Central memory CD4-positive, alpha-beta T cell (primary cell): ENCODE data around the gene TBL1XR1.
"Not testable (repeated sequence)": the region's sequence is repeated elsewhere in the genome, so short reads cannot be mapped to it uniquely, and the experiment has no call there.

Experiments used
- DNase-seq: peaks from one replicate; pipeline ENCODE4 v3.0.0; 2022

TBL1XR1 gene

DNA sequence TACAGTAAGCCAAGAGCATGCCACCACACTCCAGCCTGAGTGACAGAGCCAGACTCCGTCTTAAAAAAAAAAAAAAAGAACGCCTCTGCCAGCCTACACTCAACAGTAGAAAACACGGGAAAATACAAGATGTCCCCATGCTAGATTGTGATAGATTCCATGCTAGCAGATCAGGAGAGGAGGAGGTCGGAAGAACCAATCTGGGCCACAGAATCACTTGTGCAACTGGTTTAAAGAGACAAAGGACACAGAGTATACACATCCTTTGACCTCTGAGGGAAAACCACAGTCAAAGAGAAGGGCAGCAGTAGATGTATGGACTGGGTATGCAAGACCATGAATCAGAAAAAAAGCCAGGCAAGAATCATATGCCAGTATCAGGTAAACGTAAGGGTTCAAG, 15.9 kb downstream of the TBL1XR1 start:
- DNase-seq: no peak

DNA sequence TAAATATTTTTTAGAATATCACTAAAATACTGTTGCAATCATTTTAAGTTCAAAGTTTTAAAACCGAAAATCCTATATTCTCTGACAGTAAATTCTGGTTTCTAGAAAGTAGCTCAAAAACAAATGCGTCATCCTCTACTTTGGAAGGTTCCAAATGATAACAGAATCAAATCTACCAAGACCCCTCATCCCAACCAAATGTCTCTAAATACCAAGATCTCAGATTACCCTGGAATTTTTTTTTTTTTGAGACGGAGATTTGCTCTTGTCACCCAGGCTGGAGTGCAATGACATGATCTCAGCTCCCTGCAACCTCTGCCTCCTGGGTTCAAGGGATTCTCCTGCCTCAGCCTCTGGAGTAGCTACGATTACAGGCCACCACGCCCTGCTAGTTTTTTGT, 16.8 kb downstream of the TBL1XR1 start:
- DNase-seq: no peak

DNA sequence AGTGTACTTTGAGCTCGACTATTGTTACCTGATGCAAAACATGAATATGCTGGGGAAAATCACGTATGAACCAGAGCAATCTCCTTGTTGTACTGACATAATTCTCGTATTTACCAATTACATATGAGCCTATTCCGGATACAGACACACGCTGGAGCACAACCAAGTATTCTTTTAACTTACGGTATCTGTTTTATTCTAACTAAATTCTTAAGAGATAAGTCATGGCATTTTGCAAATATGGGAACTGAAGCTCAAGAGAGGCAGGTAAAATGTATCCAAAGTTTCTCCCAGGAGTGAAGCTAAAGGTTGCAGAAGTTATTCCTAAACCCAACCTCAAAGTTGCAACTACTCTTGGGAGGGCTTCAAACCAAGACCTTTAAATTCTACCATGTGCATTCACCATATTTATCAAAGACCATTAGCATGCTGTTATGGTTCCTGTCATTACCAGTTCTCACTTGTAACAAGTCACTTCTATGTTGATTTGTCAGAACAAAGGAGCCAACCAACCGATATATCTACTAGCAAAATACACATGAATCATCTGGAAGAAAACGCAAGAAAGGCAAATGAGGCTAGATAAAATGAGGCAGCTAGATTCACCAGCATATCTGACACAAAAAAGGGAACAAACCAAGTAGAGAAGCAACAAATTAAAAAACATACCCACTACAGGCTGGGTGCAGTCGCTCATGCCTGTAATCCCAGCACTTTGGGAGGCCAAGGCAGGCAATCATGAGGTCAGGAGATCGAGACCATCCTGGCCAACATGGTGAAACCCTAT, 17.8 kb downstream of the TBL1XR1 start:
- DNase-seq: no peak

DNA sequence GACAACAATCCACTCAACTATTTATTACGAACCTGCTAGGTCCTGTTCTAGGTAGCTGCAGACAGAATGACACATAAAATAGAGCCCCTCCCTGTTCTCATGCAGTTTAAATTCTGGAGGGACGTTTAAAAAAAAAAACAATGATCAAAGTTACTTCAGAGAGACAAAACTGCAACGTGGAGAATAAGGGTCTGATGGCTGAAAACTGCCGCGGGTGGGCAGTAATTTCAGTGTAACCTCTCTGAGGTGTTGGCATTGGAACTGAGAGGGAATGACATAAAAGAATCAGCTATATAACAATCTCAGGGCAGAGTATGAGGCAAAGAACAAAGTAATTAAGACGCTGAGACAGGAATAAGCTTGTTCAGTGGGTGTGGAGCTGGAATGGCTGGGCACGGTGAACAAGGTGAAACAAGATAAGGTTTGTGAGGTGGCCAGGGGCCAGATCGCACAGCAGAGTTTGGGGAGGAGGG, 19.5 kb downstream of the TBL1XR1 start:
- no peak for DNase-seq

DNA sequence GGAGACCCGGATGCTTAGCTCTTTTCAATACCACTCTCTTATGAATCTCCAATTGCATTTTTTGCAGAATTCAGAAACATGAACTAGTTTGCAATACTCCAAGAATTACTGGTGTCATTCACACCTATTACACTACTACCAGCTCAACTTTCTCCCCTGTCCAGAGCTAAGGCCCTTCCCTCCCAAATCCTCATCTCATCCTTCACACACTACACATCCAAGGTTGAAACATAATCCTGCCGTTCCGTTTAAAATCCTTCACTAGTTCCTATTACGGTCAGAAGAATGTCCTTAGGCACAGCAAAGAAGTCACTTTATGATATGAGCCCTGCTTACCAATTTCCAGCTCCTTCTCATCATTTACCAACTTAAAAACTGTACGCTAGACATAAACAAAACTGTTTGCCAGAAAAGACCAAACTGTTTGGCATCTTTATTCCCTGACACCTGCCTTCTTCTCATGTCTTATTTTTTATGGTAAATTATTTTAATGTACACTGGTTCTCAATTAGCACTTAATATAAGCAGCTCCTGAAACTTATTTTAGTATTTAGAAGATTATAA, 22.6 kb downstream of the TBL1XR1 start:
- DNase-seq: no peak

DNA sequence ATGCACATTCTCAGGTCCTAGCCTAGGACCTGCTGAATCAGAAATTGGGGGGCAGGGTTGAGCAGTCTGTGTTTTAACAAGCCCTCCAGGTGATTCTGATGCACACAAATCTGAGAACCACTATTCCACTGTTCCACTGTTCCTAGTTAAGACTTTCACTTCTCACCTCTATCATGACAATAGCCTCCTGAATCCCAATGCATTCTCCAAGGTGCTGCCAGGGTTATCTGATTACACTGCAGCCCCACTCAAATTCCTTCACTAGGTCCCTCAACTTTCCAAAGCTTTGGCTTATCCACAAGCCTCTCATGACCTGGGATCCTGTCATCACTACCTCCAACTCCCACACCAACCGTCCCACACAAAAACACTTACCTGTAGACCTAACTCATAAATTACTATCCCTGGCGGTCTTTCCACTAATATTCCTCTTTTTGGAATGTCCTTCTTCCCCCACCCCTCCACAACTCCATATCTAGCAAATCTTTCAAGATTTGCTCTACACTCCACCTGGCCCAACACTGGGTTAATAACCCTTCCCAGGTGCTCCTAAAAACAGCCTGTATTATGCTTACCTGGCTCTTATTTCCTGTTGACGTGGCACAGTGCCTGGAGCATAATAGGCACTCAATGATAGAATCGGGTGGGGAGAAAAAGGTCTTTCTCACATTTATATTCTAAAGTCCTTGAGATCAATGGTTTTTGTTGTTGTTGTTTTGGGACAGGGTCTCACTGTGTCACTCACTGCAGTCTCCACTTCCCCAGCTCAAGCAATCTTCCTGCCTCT, 27.2 kb downstream of the TBL1XR1 start:
- DNase-seq: no peak

DNA sequence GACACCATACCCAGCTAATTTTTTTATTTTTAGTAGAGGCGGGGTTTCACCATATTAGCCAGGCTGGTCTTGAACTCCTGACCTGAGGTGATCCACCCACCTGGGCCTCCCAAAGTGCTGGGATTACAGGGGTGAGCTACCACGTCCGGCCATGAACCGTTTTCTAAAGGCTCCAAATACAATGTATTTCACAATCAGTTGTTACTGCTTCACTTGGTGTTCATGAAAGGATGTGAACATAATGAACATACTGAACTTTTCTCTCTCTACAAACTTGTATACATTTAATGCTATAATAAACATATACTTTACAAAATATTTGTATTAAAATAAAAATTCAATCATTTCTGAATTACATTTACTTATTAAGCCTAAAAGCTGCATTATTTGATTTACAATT, 28.9 kb downstream of the TBL1XR1 start:
- DNase-seq: no peak

DNA sequence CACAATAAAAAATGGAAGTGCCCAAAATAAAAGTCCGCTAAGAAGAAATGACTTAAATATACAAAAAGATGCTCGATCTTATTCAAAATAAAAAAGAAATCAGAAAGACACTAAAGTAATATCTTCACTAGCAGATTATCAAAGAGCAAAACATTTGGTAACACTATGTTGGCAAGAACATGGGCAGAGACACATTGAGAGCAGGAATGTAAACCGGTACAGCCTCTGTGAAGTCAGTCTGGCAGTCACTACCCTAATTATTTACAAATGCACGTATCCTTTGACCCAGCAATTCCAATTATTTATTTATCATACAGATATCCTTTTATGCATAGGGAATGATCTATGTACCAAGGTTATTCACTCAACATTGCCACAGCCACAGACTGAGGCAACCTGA, 34.5 kb downstream of the TBL1XR1 start:
- DNase-seq: no peak

DNA sequence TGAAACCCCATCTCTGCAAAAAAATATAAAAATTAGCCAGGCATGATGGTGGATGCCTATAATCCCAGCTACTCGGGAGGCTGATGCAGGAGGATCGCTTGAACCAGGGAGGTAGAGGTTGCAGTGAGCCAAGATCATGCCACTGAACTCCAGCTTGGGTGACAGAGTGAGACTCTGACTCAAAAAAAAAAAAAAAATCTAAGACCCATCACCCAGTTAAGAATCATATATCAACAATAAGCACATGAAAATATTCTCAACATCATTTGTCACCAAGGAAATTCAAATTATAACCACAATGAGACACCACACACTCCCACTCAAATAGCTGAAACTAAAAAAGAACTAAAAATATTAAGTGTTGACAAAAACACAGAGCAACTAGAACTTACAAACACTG, 35.7 kb downstream of the TBL1XR1 start:
- DNase-seq: not testable (repeated sequence)

DNA sequence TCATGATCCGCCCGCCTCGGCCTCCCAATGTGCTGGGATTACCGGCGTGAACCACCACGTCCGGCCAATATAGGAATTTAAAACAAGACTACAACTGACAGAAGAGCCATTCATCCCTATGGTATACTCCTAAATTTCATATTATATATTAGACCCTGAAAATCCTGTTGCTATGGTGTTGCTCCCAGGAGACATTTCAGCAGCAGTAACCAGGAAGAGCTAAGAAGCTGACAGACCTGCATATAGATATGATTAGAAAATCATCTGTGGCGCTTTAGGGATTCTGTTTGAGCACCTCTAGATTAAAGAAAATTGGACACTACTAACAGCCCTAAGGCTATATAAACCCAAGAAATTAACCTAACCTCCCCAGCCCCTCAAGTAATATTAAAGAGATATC, 38.8 kb downstream of the TBL1XR1 start:
- no peak for DNase-seq

DNA sequence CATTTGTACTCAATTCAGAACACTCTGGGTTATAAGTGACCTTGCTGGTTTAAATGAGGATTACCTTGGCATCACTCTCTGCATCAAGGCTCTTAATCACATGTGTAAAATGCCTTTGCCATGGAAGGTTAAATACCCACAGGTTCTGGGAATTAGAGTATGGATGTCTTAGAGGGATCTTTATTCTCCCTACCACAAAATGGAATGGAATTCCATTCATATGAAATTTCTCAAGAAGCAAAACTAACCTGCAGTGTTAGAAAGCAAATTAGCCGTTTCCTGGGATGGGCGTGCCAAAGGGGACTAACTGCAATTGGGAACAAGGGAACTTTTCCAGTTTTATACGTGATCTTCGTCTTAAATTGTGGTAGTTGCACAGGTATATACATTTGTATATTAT, 39.8 kb downstream of the TBL1XR1 start:
- no peak for DNase-seq

DNA sequence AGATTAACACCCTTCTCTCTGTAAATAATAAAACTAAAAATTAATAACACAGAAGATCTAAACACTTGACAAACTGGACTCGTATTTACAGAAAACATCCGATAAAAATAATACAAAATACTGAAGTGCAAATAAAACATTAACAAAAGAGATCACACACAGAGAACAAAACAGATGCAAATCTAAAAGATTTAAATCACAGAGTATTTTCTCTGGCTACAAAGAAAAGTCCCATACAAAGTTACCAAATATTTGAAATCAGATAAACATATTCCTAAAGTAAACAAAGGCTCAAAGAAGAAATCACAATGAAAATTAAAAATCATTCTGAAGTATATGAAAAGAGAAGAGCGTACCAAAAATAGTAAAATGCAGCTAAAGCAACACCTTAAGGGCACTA, 42.5 kb downstream of the TBL1XR1 start:
- DNase-seq: no peak

DNA sequence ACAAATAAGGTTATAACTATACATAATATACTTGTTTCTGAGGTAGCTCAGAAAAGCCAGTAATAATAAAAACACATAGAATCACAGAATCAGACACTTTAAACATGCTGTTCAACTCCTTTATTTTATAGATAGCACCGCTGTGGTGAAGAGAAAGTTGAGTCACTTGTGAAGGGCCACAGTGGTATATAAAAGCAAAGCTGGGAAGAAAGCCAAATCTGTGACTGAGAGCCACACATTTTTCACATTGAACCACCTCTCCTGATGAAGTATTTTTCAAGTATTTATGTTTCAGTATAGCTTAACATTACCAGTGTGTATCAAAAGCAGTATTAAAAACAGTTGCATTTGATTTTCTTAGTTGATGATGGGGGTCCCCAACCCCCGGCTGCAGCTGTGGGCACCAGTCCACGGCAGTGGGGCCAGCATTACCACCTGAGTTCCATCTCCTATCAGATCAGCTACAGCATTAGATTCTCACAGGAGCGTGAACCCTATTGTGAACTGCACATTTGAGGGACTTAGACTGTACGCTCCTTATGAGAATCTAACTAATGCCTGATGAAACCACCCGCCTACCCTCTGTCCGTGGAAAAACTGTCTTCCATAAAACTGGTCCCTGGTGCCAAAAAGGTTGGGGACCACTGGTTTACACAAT, 46.2 kb downstream of the TBL1XR1 start:
- peak; percentile 16 for DNase-seq

DNA sequence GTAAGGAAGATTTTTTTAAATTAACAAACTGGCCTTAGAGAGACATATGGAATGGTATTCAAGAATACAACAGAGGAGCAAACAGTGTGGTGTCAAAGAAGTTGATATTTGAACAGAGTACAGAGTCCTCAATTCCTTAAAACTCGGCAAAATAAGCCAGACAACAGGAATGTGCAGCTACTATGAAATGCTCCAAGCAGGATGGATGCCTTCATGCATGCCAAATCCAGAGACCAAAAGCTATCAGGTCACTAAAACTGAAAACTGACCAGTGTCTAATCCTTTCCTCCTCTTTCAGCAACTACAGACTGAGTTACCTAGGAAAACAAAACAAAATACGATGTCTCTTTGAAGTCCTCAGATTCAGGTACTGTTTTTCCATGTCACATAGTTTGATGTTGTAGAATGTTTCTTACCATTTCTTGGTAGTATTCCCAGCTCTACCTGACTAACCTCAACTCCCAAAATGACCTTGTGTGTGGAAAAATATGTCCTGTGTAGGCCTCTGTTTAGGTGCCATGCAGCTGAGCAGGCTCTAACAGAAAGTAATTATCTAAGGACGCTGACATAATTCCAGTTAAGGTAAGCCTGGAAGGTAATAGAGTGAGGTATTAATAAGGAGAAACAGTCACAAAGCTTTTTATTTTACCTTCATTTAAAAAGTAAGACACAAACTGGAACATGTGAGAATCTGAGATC, 46.9 kb downstream of the TBL1XR1 start:
- no peak for DNase-seq

DNA sequence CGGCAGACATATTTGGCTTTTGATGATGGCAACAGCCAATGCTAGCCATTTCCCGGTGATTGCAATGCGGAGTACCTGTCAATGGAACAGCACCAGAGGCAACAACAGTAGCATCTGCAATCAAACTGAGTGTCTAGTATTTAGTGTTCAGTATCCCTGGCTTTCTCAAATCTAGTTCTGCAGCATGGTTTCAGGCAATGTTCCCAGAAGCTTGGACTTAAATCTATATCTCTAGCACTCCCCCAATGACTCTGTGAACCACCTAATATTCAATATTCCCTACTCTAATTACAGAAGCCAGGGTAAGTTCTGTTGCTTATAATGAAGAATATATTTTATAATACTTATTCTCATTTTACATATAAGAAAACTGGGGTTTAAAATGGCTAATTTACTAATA, 48.2 kb downstream of the TBL1XR1 start:
- DNase-seq: no peak

DNA sequence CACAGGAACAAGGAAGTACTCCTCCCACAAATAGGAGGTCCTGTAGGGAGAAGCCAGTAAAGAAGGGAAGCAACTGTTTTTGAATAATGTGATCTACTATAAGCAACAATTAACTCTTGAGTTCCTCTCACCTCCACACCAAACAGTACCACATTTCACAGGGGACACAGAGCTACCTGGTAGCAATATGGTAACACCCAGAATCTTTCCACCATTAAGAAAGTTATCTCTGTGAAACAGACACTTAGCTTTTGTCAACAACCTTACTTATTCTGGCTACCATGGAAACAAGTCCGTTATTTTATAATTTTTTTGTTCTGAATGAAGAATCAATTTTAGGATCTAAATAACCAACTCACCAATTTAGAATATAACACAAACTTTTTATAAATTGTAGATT, 49.5 kb downstream of the TBL1XR1 start:
- DNase-seq: no peak

DNA sequence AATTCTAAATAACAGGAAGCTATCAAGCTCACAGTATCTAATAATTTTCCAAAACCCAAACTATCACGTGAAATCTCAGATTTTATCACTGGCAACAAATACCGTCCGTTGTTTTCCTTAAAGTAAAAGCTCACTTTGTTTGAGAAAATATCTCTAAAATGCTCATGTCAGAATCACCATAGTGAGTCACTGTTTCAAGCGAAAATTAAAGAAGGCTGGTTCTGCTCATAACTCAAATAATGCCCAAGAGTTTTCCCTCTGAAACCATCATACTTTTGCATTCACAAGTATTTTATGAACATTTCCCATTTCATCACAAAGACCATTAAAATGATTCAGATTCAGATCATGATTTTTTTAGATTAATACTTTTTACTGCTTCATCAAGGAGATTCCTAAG, 50.6 kb downstream of the TBL1XR1 start:
- DNase-seq: no peak

DNA sequence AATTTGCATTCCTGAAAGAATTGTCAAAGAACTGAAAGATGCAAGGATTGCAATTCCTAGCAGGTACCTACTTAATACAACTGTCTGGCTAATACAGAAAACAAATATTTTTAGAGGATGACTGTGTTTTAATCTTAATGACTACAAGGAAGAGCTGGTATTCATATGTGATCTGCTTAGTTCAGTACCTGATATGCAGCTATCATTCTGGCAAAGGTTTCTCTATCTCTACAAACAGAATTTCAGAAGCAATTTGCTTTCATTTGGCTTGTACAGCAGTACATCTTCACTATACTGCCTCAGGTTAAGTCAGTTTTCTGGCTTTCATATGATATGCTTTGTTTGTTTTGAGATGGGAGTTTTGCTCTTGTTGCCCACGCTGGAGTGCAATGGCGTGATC, 51.3 kb downstream of the TBL1XR1 start:
- DNase-seq: peak; percentile 10

DNA sequence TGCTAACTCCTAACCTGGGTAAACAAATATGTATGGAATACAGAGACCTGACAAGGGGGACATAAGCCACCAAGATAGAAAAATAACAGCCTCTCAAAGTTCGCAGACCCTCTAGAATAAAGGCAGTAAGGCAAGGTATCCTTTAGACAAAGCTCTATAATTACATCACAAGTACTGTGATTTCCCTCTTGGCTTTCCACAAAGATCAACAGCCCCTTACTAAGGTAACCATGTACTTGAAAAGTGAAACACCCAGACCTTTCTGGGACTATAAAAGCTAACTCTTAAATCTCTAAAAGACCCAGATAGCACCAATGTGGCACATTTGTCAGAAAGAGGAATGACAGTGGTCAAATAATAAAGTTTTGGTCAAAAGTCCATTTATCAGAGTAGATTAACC, 51.9 kb downstream of the TBL1XR1 start:
- no peak for DNase-seq

DNA sequence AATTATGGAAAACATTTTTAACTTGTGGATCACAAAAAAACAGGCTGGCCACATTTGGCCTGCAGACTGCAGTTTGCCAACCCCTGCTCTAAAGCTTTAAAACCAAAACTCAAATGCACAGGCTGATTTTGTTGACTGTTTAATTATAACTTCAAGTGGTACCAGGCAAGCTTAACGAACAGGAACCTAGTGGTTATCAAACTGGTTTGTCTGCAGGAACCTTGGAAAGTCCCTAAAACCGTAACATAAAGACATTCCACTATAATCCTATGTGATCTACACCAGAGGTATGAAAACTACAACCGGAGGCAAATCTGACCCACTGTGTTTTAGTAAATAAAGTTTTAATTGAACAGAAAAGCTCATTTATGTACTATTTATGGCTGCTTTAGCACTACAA, 52.4 kb downstream of the TBL1XR1 start:
- DNase-seq: peak; percentile 62

DNA sequence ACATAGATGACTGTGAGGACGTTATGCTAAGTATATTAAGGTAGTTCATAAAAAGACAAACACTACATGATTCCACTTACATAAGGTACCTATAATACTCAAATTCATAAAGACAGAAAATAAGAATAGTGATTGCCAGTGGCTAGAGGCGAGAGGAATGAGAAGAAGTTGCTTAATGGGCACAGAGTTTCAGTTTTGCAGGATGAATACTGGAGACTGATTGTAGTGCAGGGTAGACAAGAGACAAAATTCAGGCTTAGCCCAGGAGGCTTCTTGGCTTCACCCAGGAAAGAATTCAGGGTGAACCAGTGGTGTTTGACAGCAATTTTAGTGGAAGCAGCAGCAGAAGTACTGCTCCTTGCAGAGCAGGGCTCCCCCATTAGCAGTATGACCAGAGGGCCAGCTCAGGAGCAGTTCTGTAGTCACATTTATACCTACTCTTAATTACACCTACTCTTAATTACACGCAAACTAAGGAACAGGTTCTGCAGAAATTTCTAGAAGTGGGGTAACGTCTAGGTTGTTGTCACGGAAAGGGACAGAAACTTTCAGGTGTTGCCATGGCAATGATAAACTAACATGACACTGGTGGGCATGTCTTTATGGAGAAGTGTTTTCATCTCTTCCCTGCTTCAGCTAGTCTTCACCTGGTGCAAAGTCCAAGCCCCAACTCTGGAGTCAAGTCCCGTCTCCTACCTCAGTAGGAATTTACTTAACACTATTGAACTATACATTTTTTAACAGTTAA, 55.2 kb downstream of the TBL1XR1 start:
- no peak for DNase-seq

DNA sequence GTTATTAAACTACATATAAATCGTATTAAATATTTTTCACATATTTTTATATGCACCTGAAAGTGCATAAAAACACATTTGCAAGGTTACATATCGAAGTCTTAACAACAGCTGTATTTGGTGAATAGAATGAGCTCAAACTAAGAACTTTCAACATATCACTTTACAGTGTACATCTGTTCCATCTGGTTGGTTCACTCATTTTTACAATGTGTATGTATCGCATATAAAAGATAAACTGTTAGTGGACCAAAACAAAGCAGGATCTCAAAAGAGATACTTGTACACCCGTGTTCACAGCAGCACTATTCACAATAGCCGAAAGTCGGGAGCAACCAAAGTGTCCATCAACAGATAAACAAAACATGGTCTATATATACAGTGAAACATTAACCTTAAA, 55.8 kb downstream of the TBL1XR1 start:
- no peak for DNase-seq
